GM23338 (cell line): ENCODE data around the gene AGPAT3. TPM values are rescaled to one million over a fixed set of nuclear protein-coding genes. Genes with fewer than 3 reads are reported as not detected.

Experiments used
- ATAC-seq: fragments of 200-7000 bp; cut with Tn5 transposase; 3 replicates; pipeline ENCODE4 v1.9.1; 2020
- DNase-seq: peaks from one replicate; pipeline ENCODE4 v3.0.0-alpha.2; 2015; ENCODE audit warnings: low spot score
- H2AFZ ChIP-seq: fragments of 200-600 bp; sonication (generic); 2 replicates; pipeline ENCODE4 v1.8.0; 2016; ENCODE audit warnings: antibody characterized with exemption, mild to moderate bottlenecking, moderate library complexity
- H3F3A ChIP-seq: fragments of 200-600 bp; sonication (generic); replicated peaks from 2 replicates; pipeline ENCODE4 v1.8.0; 2017; ENCODE audit warnings: antibody characterized with exemption, mixed run types, low read depth
- H3K27ac ChIP-seq: fragments of 200-600 bp; sonication (generic); 2 replicates; pipeline ENCODE4 v1.6.1; 2016; ENCODE audit warnings: low read depth
- H3K27me3 ChIP-seq: fragments of 200-600 bp; sonication (generic); 2 replicates; pipeline ENCODE4 v1.8.0; 2016; ENCODE audit warnings: mild to moderate bottlenecking, mixed run types, moderate library complexity; ENCODE audit not compliant: insufficient read depth
- H3K36me3 ChIP-seq: fragments of 200-600 bp; sonication (generic); 2 replicates; pipeline ENCODE4 v1.8.0; 2016; ENCODE audit warnings: mild to moderate bottlenecking; ENCODE audit not compliant: insufficient read depth
- H3K4me1 ChIP-seq: fragments of 200-600 bp; sonication (generic); 2 replicates; pipeline ENCODE4 v1.8.0; 2016; ENCODE audit warnings: mild to moderate bottlenecking, moderate library complexity; ENCODE audit not compliant: insufficient read depth
- H3K4me2 ChIP-seq: fragments of 200-600 bp; sonication (generic); 2 replicates; pipeline ENCODE4 v1.7.1; 2017; ENCODE audit warnings: mixed run types
- H3K4me3 ChIP-seq: fragments of 200-600 bp; sonication (generic); 2 replicates; pipeline ENCODE4 v1.6.1; 2016; ENCODE audit warnings: mixed run types
- H3K79me2 ChIP-seq: fragments of 200-600 bp; sonication (generic); replicated peaks from 2 replicates; pipeline ENCODE4 v1.8.0; 2017; ENCODE audit warnings: mild to moderate bottlenecking; ENCODE audit not compliant: insufficient read depth
- H3K9me2 ChIP-seq: fragments of 200-600 bp; sonication (generic); 2 replicates; pipeline ENCODE4 v1.8.0; 2017; ENCODE audit not compliant: insufficient read depth
- H4K20me1 ChIP-seq: fragments of 200-600 bp; sonication (generic); replicated peaks from 2 replicates; pipeline ENCODE4 v1.8.0; 2017; ENCODE audit warnings: mild to moderate bottlenecking; ENCODE audit not compliant: insufficient read depth
- H3K27ac Mint-ChIP-seq: 2 replicates; pipeline ENCODE4 v1.8.0; 2020; ENCODE audit warnings: inconsistent platforms, mild to moderate bottlenecking, moderate library complexity, mixed read lengths
- H3K27me3 Mint-ChIP-seq: 3 replicates; pipeline ENCODE4 v1.8.0; 2022; ENCODE audit warnings: low read depth, mild to moderate bottlenecking, moderate library complexity, mixed read lengths, inconsistent platforms; ENCODE audit not compliant: insufficient read depth, poor library complexity
- H3K36me3 Mint-ChIP-seq: 3 replicates; pipeline ENCODE4 v1.8.0; 2021; ENCODE audit warnings: low read depth, mild to moderate bottlenecking, inconsistent platforms, moderate library complexity, mixed read lengths
- H3K4me1 Mint-ChIP-seq: 3 replicates; pipeline ENCODE4 v1.8.0; 2020; ENCODE audit warnings: mild to moderate bottlenecking, inconsistent platforms, mixed read lengths
- H3K4me3 Mint-ChIP-seq: 3 replicates; pipeline ENCODE4 v1.8.0; 2021; ENCODE audit warnings: moderate library complexity, mild to moderate bottlenecking, inconsistent platforms, mixed read lengths
- H3K9me3 Mint-ChIP-seq: 3 replicates; pipeline ENCODE4 v1.8.0; 2020; ENCODE audit warnings: moderate library complexity, mild to moderate bottlenecking, inconsistent platforms, mixed read lengths
- ETS1 ChIP-seq: IDR thresholded peaks from 2 replicates; pipeline ENCODE4 v1.6.1; 2016; ENCODE audit warnings: antibody characterized with exemption
- EZH2phosphoT487 ChIP-seq: fragments of 200-600 bp; sonication (generic); IDR thresholded peaks from one replicate; pipeline ENCODE4 v1.8.1; 2018; ENCODE audit warnings: antibody characterized with exemption; ENCODE audit not compliant: unreplicated experiment
- polyA plus RNA-seq: library from polyadenylated mRNA; unstranded; fragments of >200 nt; fragmentation: Nextera tagmentation; extraction: Ambion mirVana; gene quantifications from 2 replicates; pipeline ENCODE4 v1.2.1, GENCODE V29; 2016
- total RNA-seq: library from RNA; depleted of rRNA; stranded (reverse); fragments of >200 nt; shearing (Covaris generic); gene quantifications from 2 replicates; pipeline ENCODE4 v1.2.3, GENCODE V29; 2014
- TF ChIP-seq, protein P1 (sequence below): IDR thresholded peaks from one replicate; pipeline ENCODE4 v1.6.1; 2018; ENCODE audit warnings: antibody characterized with exemption; ENCODE audit not compliant: unreplicated experiment
- TF ChIP-seq, protein P2 (sequence below): fragments of 250-450 bp; sonication (Bioruptor Pico); IDR thresholded peaks from 2 replicates; pipeline ENCODE4 v1.5.0; 2020; ENCODE audit warnings: mild to moderate bottlenecking, moderate library complexity

Gene AGPAT3
- total and polyA plus RNA-seq, 2 experiments from 2014 or later: 2.1 to 6.1 TPM

GRCh38 chr21:43818685-43819084 lies 46.3 kb upstream of the AGPAT3 start (continued):
- TF ChIP-seq, protein P1, sequence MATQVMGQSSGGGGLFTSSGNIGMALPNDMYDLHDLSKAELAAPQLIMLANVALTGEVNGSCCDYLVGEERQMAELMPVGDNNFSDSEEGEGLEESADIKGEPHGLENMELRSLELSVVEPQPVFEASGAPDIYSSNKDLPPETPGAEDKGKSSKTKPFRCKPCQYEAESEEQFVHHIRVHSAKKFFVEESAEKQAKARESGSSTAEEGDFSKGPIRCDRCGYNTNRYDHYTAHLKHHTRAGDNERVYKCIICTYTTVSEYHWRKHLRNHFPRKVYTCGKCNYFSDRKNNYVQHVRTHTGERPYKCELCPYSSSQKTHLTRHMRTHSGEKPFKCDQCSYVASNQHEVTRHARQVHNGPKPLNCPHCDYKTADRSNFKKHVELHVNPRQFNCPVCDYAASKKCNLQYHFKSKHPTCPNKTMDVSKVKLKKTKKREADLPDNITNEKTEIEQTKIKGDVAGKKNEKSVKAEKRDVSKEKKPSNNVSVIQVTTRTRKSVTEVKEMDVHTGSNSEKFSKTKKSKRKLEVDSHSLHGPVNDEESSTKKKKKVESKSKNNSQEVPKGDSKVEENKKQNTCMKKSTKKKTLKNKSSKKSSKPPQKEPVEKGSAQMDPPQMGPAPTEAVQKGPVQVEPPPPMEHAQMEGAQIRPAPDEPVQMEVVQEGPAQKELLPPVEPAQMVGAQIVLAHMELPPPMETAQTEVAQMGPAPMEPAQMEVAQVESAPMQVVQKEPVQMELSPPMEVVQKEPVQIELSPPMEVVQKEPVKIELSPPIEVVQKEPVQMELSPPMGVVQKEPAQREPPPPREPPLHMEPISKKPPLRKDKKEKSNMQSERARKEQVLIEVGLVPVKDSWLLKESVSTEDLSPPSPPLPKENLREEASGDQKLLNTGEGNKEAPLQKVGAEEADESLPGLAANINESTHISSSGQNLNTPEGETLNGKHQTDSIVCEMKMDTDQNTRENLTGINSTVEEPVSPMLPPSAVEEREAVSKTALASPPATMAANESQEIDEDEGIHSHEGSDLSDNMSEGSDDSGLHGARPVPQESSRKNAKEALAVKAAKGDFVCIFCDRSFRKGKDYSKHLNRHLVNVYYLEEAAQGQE: no peak
- TF ChIP-seq ETS1: no peak

GRCh38 chr21:43819511-43820405 lies 45.3 kb upstream of the AGPAT3 start:
- Histone ChIP-seq H3K4me2 (no peak overlapping the region), H3K9me2 (no peaks in the 10 kb centered on the region), H3K27me3 (no peaks in the 10 kb centered on the region), H3K27ac (no peak overlapping the region), H3K4me1 (peaks cover 2% of the 10 kb centered on the region), H3K4me3 (no peak overlapping the region), H3K36me3 (no peaks in the 10 kb centered on the region), H3K79me2 (no peaks in the 10 kb centered on the region), H4K20me1 (no peaks in the 10 kb centered on the region), H3F3A (peaks cover 1% of the 10 kb centered on the region; the same call in 1 of the 2 replicates), H2AFZ (no peak overlapping the region)
- Mint-ChIP-seq H3K4me3 (no peak overlapping the region), H3K27me3 (peaks cover 21% of the 10 kb centered on the region), H3K4me1 (peaks cover 6% of the 10 kb centered on the region), H3K27ac (no peak overlapping the region), H3K36me3 (peaks cover 19% of the 10 kb centered on the region), H3K9me3 (peaks cover 26% of the 10 kb centered on the region)
- TF ChIP-seq, protein P2, sequence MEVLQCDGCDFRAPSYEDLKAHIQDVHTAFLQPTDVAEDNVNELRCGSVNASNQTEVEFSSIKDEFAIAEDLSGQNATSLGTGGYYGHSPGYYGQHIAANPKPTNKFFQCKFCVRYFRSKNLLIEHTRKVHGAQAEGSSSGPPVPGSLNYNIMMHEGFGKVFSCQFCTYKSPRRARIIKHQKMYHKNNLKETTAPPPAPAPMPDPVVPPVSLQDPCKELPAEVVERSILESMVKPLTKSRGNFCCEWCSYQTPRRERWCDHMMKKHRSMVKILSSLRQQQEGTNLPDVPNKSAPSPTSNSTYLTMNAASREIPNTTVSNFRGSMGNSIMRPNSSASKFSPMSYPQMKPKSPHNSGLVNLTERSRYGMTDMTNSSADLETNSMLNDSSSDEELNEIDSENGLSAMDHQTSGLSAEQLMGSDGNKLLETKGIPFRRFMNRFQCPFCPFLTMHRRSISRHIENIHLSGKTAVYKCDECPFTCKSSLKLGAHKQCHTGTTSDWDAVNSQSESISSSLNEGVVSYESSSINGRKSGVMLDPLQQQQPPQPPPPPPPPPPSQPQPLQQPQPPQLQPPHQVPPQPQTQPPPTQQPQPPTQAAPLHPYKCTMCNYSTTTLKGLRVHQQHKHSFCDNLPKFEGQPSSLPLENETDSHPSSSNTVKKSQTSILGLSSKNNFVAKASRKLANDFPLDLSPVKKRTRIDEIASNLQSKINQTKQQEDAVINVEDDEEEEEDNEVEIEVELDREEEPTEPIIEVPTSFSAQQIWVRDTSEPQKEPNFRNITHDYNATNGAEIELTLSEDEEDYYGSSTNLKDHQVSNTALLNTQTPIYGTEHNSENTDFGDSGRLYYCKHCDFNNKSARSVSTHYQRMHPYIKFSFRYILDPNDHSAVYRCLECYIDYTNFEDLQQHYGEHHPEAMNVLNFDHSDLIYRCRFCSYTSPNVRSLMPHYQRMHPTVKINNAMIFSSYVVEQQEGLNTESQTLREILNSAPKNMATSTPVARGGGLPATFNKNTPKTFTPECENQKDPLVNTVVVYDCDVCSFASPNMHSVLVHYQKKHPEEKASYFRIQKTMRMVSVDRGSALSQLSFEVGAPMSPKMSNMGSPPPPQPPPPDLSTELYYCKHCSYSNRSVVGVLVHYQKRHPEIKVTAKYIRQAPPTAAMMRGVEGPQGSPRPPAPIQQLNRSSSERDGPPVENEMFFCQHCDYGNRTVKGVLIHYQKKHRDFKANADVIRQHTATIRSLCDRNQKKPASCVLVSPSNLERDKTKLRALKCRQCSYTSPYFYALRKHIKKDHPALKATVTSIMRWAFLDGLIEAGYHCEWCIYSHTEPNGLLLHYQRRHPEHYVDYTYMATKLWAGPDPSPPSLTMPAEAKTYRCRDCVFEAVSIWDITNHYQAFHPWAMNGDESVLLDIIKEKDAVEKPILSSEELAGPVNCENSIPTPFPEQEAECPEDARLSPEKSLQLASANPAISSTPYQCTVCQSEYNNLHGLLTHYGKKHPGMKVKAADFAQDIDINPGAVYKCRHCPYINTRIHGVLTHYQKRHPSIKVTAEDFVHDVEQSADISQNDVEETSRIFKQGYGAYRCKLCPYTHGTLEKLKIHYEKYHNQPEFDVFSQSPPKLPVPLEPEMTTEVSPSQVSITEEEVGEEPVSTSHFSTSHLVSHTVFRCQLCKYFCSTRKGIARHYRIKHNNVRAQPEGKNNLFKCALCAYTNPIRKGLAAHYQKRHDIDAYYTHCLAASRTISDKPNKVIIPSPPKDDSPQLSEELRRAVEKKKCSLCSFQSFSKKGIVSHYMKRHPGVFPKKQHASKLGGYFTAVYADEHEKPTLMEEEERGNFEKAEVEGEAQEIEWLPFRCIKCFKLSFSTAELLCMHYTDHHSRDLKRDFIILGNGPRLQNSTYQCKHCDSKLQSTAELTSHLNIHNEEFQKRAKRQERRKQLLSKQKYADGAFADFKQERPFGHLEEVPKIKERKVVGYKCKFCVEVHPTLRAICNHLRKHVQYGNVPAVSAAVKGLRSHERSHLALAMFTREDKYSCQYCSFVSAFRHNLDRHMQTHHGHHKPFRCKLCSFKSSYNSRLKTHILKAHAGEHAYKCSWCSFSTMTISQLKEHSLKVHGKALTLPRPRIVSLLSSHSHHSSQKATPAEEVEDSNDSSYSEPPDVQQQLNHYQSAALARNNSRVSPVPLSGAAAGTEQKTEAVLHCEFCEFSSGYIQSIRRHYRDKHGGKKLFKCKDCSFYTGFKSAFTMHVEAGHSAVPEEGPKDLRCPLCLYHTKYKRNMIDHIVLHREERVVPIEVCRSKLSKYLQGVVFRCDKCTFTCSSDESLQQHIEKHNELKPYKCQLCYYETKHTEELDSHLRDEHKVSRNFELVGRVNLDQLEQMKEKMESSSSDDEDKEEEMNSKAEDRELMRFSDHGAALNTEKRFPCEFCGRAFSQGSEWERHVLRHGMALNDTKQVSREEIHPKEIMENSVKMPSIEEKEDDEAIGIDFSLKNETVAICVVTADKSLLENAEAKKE (CRISPR knock-in tag): no peak
- no peak for TF ChIP-seq ETS1
- no peak for TF ChIP-seq EZH2phosphoT487
- ATAC-seq: no peak
- DNase-seq: no peak
